Kidney glomerular epithelial cell (primary cell): ENCODE measurements around the gene OR4D11.
A peak's percentile ranks its signal among the peaks of the same experiment; 100 is the strongest.

Experiments
- DNase-seq: peaks from one replicate; lab custom pipeline; 2025; lab: John Stamatoyannopoulos, UW

The OR4D11 gene

GRCh38 chr11:59548309-59548656 lies 44.9 kb downstream of the OR4D11 start:
- DNase-seq, result no peak

GRCh38 chr11:59550368-59550841 lies 47.0 kb downstream of the OR4D11 start:
- peak; percentile 92 for DNase-seq

- peak; percentile 92 for DNase-seq
These were observed 47.7 kb downstream of the OR4D11 start for GRCh38 chr11:59550842-59551658.

- peak; percentile 84 for DNase-seq
These were observed 48.5 kb downstream of the OR4D11 start for GRCh38 chr11:59551659-59552521.

- DNase-seq, result no peak
These were observed 49.5 kb downstream of the OR4D11 start for GRCh38 chr11:59552844-59553243.

- DNase-seq, result no peak
These were observed 49.9 kb downstream of the OR4D11 start for GRCh38 chr11:59553323-59553722.
